ENCODE data around the gene STX2.

STX2 gene

GRCh38 chr12:130818272-130818634, 20.8 kb downstream of the STX2 start:
- no peak for TF ChIP-seq CTCF (IDR thresholded peaks at IDR 0.05)
- Histone ChIP-seq H3K4me1 (peaks cover 0 to 13% (median 9%) of the 10 kb centered on the region in 4 donors), H3K4me3 (peak overlapping the region; percentile 47 to 50), H3K9me3 (no peaks in the 10 kb centered on the region), H3K27me3 (no peaks in the 10 kb centered on the region), H3K27ac (peak overlapping the region in 1 of 2 donors; percentile 35), H3K36me3 (peaks cover 4 to 25% (median 24%) of the 10 kb centered on the region in 3 donors)
- no peak for DNase-seq
- intact Hi-C loops (cut with DNase I; ENCODE audit: low total_unique reads) = no loop called here

GRCh38 chr12:130817804-130818203, 21.2 kb downstream of the STX2 start:
- Histone ChIP-seq H3K27me3 (no peaks in the 10 kb centered on the region), H3K27ac (no peak overlapping the region), H3K9me3 (no peaks in the 10 kb centered on the region), H3K4me1 (peaks cover 0 to 13% (median 9%) of the 10 kb centered on the region in 4 donors), H3K36me3 (peaks cover 0 to 22% (median 20%) of the 10 kb centered on the region in 3 donors), H3K4me3 (no peak overlapping the region)
- intact Hi-C loops (cut with DNase I; ENCODE audit: low total_unique reads) = no loop called here
- TF ChIP-seq CTCF (IDR thresholded peaks at IDR 0.05) = no peak
- DNase-seq = no peak

GRCh38 chr12:130816097-130816496, 23.0 kb downstream of the STX2 start:
- Histone ChIP-seq H3K4me1 (peaks cover 0 to 13% (median 9%) of the 10 kb centered on the region in 4 donors), H3K27ac (no peak overlapping the region), H3K4me3 (no peak overlapping the region), H3K9me3 (no peaks in the 10 kb centered on the region), H3K36me3 (peaks cover 7 to 18% (median 14%) of the 10 kb centered on the region in 3 donors), H3K27me3 (no peaks in the 10 kb centered on the region)
- TF ChIP-seq CTCF (IDR thresholded peaks at IDR 0.05) = no peak
- intact Hi-C loops (cut with DNase I; ENCODE audit: low total_unique reads) = no loop called here
- no peak for DNase-seq

- Histone ChIP-seq H3K4me3 (no peak overlapping the region), H3K27ac (no peak overlapping the region), H3K9me3 (no peaks in the 10 kb centered on the region), H3K4me1 (peaks cover 0 to 13% (median 9%) of the 10 kb centered on the region in 4 donors), H3K27me3 (no peaks in the 10 kb centered on the region), H3K36me3 (peaks cover 14 to 20% (median 16%) of the 10 kb centered on the region in 3 donors)
- no peak for TF ChIP-seq CTCF (IDR thresholded peaks at IDR 0.05)
- no peak for DNase-seq
- intact Hi-C loops (cut with DNase I; ENCODE audit: low total_unique reads) = no loop called here
Observed at GRCh38 chr12:130815028-130815741, 23.9 kb downstream of the STX2 start.

GRCh38 chr12:130813949-130814348, 25.1 kb downstream of the STX2 start:
- no peak for TF ChIP-seq CTCF (IDR thresholded peaks at IDR 0.05)
- peaks cover 14 to 28% (median 19%) of the 10 kb centered on the region in 3 donors for H3K36me3 ChIP-seq
- intact Hi-C loops (cut with DNase I; ENCODE audit: low total_unique reads) = no loop called here

More at GRCh38 chr12:130813949-130814348, 25.1 kb downstream of the STX2 start:
- no peaks in the 10 kb centered on the region for H3K27me3 ChIP-seq
- H3K27ac ChIP-seq = no peak overlapping the region
- H3K4me1 ChIP-seq = peaks cover 0 to 8% (median 6%) of the 10 kb centered on the region in 4 donors
- DNase-seq = no peak
- no peaks in the 10 kb centered on the region for H3K9me3 ChIP-seq
- H3K4me3 ChIP-seq = no peak overlapping the region

Measured in tibial artery (tissue), 4 donors.